ENCODE results near the gene PAQR7. TPM values are rescaled to one million over a fixed set of nuclear protein-coding genes. Genes with fewer than 3 reads are reported as not detected.

Gene PAQR7
- total RNA-seq, 1 experiment from 2014 or later: 4.4 TPM

- H3K4me1 Mint-ChIP-seq (ENCODE audit: insufficient read depth, unreplicated experiment): peaks cover 28% of the 10 kb centered on the region
- BruUV-seq (replicated peaks): no TSS peak
- no peaks in the 10 kb centered on the region for H3K27me3 Mint-ChIP-seq (ENCODE audit: insufficient read depth, unreplicated experiment)
- intact Hi-C loops (cut with micrococcal nuclease): no loop called here
- POLR2A ChIA-PET: interaction anchor here (0.9 to 4.6 kb wide), 7 partner anchors 11 to 180 kb away, joined by 3 to 39 read pairs (median 4); partner anchors contain the start of genes PAFAH2 and SELENON
- H3K36me3 Mint-ChIP-seq (ENCODE audit: insufficient read depth, unreplicated experiment): peaks cover 8% of the 10 kb centered on the region
- H3K9me3 Mint-ChIP-seq (ENCODE audit: unreplicated experiment): no peaks in the 10 kb centered on the region
- peak overlapping the region; percentile 89 for H3K27ac Mint-ChIP-seq (ENCODE audit: low read depth, unreplicated experiment)
- no peak for DNase-seq (ENCODE audit: unreplicated experiment)
- CTCF ChIA-PET: interaction anchor here (0.8 to 1.0 kb wide), 2 partner anchors 17 to 209 kb away, joined by 3 to 4 read pairs; no protein-coding TSS in a partner anchor
- peak overlapping the region; percentile 79 for H3K4me3 Mint-ChIP-seq (ENCODE audit: unreplicated experiment)
- TF ChIP-seq CTCF (IDR thresholded peaks at IDR 0.05; ENCODE audit: unreplicated experiment): no peak
Measured at GRCh38 chr1:25817840-25818501, 57.5 kb downstream of the PAQR7 start.

- intact Hi-C loops (cut with micrococcal nuclease): no loop called here
- POLR2A ChIA-PET: no interaction called here
- BruUV-seq (replicated peaks): no TSS peak
- H3K36me3 Mint-ChIP-seq (ENCODE audit: insufficient read depth, unreplicated experiment): peaks cover 8% of the 10 kb centered on the region
- CTCF ChIA-PET: interaction anchor here (0.6 kb wide), 1 partner anchor 269 kb away, joined by 3 read pairs; no protein-coding TSS in a partner anchor
- no peaks in the 10 kb centered on the region for H3K9me3 Mint-ChIP-seq (ENCODE audit: unreplicated experiment)
- no peak for TF ChIP-seq CTCF (IDR thresholded peaks at IDR 0.05; ENCODE audit: unreplicated experiment)
- H3K4me1 Mint-ChIP-seq (ENCODE audit: insufficient read depth, unreplicated experiment): peaks cover 17% of the 10 kb centered on the region
- no peaks in the 10 kb centered on the region for H3K27me3 Mint-ChIP-seq (ENCODE audit: insufficient read depth, unreplicated experiment)
- H3K4me3 Mint-ChIP-seq (ENCODE audit: unreplicated experiment): no peak overlapping the region
- no peak overlapping the region for H3K27ac Mint-ChIP-seq (ENCODE audit: low read depth, unreplicated experiment)
- DNase-seq (ENCODE audit: unreplicated experiment): no peak
Measured at GRCh38 chr1:25816112-25816718, 59.3 kb downstream of the PAQR7 start.

GRCh38 chr1:25815208-25816111 lies 60.0 kb downstream of the PAQR7 start:
- no TSS peak for BruUV-seq (replicated peaks)
- H3K9me3 Mint-ChIP-seq (ENCODE audit: unreplicated experiment): no peaks in the 10 kb centered on the region
- ChIA-PET POLR2A (interaction anchor here (0.6 kb wide), 1 partner anchor 367 kb away, joined by 4 read pairs; no protein-coding TSS in a partner anchor), CTCF (interaction anchor here (0.6 to 0.7 kb wide), 2 partner anchors 13 to 184 kb away, joined by 3 to 4 read pairs; no protein-coding TSS in a partner anchor)
- no peak for TF ChIP-seq CTCF (IDR thresholded peaks at IDR 0.05; ENCODE audit: unreplicated experiment)
- peaks cover 8% of the 10 kb centered on the region for H3K36me3 Mint-ChIP-seq (ENCODE audit: insufficient read depth, unreplicated experiment)
- H3K27ac Mint-ChIP-seq (ENCODE audit: low read depth, unreplicated experiment): no peak overlapping the region
- peaks cover 11% of the 10 kb centered on the region for H3K4me1 Mint-ChIP-seq (ENCODE audit: insufficient read depth, unreplicated experiment)
- no peaks in the 10 kb centered on the region for H3K27me3 Mint-ChIP-seq (ENCODE audit: insufficient read depth, unreplicated experiment)
- H3K4me3 Mint-ChIP-seq (ENCODE audit: unreplicated experiment): no peak overlapping the region
- no peak for DNase-seq (ENCODE audit: unreplicated experiment)
- intact Hi-C loops (cut with micrococcal nuclease): no loop called here

All from MCF 10A (cell line).